ENCODE measurements around the gene MAGI1. TPM values are rescaled to one million over a fixed set of nuclear protein-coding genes. Genes with fewer than 3 reads are reported as not detected.

MAGI1 gene
- total and polyA plus RNA-seq, 10 donors = 3.5 to 104 (median 62.3) TPM

GRCh38 chr3:65953881-65954733 lies 84.6 kb downstream of the MAGI1 start:
- Histone ChIP-seq H3K4me3 (peak overlapping the region in 1 of 8 donors; percentile 5), H3K36me3 (no peaks in the 10 kb centered on the region), H3K27ac (peak overlapping the region; percentile 37 to 78 (median 68)), H3K27me3 (replicated peaks in 1 of 7) (no peaks in the 10 kb centered on the region), H3K4me1 (peaks cover 0 to 43% (median 17%) of the 10 kb centered on the region in 6 donors), H3K9me3 (no peaks in the 10 kb centered on the region)
- TF ChIP-seq POLR2A (IDR thresholded peaks at IDR 0.05) (no peak), POLR2AphosphoS5 (IDR thresholded peaks at IDR 0.05) (peak in 2 of 3 donors; percentile 31 to 46), CTCF (IDR thresholded peaks at IDR 0.05 in 8 of 11, conservative IDR thresholded peaks at IDR 0.05 in 3 of 11) (no peak)
- no peak for DNase-seq
- intact Hi-C loops (cut with DNase I; ENCODE audit: low total_unique reads) = no loop called here
- 53 to 59% (median 56%) methylated on average over 16 of the region's 16 CpGs for WGBS, 5 donors

DNA sequence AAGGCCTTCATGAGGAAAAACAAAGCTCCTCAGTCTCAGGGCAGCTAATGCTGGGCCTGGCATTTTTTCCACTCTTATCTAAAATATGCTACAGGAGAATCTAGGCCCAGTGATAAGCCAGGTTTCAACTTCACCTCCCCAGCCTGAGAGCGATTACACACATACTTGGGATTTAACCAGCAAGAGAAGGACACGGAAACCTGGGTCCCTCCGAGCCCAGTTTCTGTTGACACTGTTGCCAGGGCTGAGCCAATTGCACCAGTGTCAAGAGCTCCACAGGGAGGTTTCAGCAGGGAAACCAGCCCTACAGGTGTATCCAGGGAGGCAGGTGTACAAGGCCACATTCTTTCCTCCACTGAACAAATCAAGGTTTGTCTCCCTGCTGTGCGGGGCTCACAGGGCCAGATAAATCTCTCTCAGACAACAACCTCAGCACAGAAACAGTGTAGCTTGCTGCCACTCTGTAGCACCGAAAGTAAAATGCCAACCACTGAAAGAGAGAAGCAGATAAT lies 85.4 kb downstream of the MAGI1 start:
- no peak for DNase-seq
- H3K27ac ChIP-seq = peak overlapping the region; percentile 37 to 78 (median 68)
- WGBS, 5 donors = 68 to 83% (median 72%) methylated on average over 5 of the region's 5 CpGs
- no peak overlapping the region for H3K4me3 ChIP-seq
- H3K9me3 ChIP-seq = no peaks in the 10 kb centered on the region
- H3K36me3 ChIP-seq = no peaks in the 10 kb centered on the region
- H3K27me3 ChIP-seq (replicated peaks in 1 of 7) = no peaks in the 10 kb centered on the region
- peaks cover 0 to 49% (median 18%) of the 10 kb centered on the region in 6 donors for H3K4me1 ChIP-seq
- TF ChIP-seq CTCF (IDR thresholded peaks at IDR 0.05 in 8 of 11, conservative IDR thresholded peaks at IDR 0.05 in 3 of 11) = no peak
- TF ChIP-seq POLR2A (IDR thresholded peaks at IDR 0.05) = no peak
- intact Hi-C loops (cut with DNase I; ENCODE audit: low total_unique reads) = no loop called here

GRCh38 chr3:65952842-65953241 lies 85.9 kb downstream of the MAGI1 start:
- no peaks in the 10 kb centered on the region for H3K9me3 ChIP-seq
- TF ChIP-seq POLR2AphosphoS5 (IDR thresholded peaks at IDR 0.05) (no peak), CTCF (IDR thresholded peaks at IDR 0.05 in 8 of 11, conservative IDR thresholded peaks at IDR 0.05 in 3 of 11) (no peak), POLR2A (IDR thresholded peaks at IDR 0.05) (no peak)
- H3K27ac ChIP-seq = peak overlapping the region; percentile 37 to 78 (median 68)
- WGBS, 5 donors = 39 to 82% (median 67%) methylated on average over 1 of the region's 1 CpG
- no peaks in the 10 kb centered on the region for H3K36me3 ChIP-seq
- intact Hi-C loops (cut with DNase I; ENCODE audit: low total_unique reads) = no loop called here
- peaks cover 0 to 52% (median 18%) of the 10 kb centered on the region in 6 donors for H3K4me1 ChIP-seq
- no peak overlapping the region for H3K4me3 ChIP-seq
- DNase-seq = no peak
- no peaks in the 10 kb centered on the region for H3K27me3 ChIP-seq (replicated peaks in 1 of 7)

DNA sequence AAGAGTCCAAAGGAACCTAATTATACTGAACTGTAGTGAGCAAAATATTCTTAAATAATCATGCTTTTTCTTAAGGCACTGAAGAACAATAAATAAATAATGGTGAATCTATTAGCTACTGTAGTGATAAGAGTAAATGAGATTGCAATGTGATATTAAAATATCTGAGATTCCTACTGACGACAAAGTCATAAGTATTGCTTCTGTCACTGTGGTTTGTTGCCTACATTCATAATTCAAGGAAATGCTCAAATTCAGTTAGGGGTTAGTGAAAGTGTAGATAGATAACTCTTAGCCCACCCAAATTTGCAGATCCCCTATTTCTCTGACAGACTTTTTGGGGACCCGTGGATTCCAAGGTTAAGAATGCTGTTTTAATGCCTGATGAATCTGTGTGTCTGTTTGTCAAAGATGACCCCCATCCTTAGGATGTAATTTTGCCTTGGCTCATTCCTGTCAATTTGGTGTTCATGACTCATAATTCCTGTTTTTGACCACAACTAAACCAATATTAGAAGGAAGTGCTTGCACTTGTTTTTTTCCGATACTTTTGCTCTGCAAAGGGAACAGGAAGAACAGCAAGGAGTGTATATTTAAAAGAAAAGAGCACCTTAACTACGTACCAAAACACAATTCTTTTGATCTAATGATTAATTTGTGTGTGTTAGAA lies 86.7 kb downstream of the MAGI1 start:
- peak overlapping the region; percentile 37 to 78 (median 68) for H3K27ac ChIP-seq
- 34 to 44% (median 42%) methylated on average over 4 of the region's 4 CpGs for WGBS, 5 donors

More for the DNA sequence above, 86.7 kb downstream of the MAGI1 start:
- TF ChIP-seq CTCF (IDR thresholded peaks at IDR 0.05 in 8 of 11, conservative IDR thresholded peaks at IDR 0.05 in 3 of 11) (no peak), POLR2AphosphoS5 (IDR thresholded peaks at IDR 0.05) (no peak), POLR2A (IDR thresholded peaks at IDR 0.05) (no peak)
- peaks cover 0 to 52% (median 18%) of the 10 kb centered on the region in 6 donors for H3K4me1 ChIP-seq
- intact Hi-C loops (cut with DNase I; ENCODE audit: low total_unique reads) = no loop called here
- H3K9me3 ChIP-seq = no peaks in the 10 kb centered on the region
- no peaks in the 10 kb centered on the region for H3K27me3 ChIP-seq (replicated peaks in 1 of 7)
- DNase-seq = no peak
- H3K4me3 ChIP-seq = no peak overlapping the region
- no peaks in the 10 kb centered on the region for H3K36me3 ChIP-seq
